Measurements from ENCODE around the gene HVCN1.

GRCh38 chr12:110639336-110640141, 49.4 kb downstream of the HVCN1 start:
- no peak for TF ChIP-seq POLR2A (IDR thresholded peaks at IDR 0.05; ENCODE audit: low read length)
- no peak for TF ChIP-seq GATA1 (IDR thresholded peaks at IDR 0.05; ENCODE audit: low read depth, low read length)

Measured in erythroblast (primary cell).